SKM-1 treated with dmso at 0.1 percent for 144 hours (cell line): ENCODE results near the gene SP3.
A peak's percentile ranks its signal among the peaks of the same experiment; 100 is the strongest.

Experiments used
- DNase-seq: peaks from one replicate; lab custom pipeline; 2025; ENCODE audit not compliant: unreplicated experiment; lab: John Stamatoyannopoulos, UW

Gene SP3

DNA sequence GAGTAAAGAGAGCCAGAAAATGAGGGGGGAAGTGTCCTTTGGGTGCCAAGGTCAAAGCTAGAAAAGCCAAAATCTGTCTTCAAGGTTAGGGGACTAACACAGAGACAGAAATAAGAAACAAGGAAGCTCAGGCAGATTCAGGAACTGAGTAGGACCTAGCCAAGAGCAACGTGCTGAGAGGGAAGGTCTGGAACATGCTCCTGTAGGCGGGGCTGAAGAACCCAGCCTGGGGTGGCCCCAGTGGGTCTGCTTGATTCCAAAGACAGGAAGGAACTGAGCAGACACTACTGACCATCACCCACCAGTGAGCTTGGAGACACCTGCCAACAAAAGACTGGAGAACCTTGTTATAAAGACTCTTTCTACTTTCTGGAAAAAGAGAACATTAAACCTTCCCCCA, 105.1 kb downstream of the SP3 start:
- peak; percentile 58 for DNase-seq

DNA sequence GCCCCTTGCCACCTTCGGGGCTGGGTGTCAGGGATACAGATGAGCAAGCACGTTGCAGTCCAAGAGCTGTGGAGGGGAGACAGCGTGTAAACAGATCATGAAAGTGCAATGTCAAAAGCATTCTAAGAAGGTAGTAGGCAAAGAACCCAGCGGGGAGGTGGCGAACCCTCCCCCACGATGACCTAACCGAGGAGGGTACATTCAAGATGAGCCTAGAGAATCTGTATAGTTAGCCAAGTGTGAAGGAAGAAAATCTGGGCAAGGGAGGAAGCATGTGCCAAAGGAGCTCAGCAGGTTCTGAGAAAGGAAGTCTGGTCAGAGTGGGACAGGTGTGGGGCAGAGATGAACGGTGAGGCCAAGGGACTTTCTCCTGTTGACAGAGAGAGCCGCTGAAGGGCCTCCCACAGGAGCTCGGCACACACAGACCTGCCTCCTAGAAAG, 106.9 kb downstream of the SP3 start:
- DNase-seq: no peak
